CD14-positive monocyte (primary cell): ENCODE data around the gene MYH3. TPM values are rescaled to one million over a fixed set of nuclear protein-coding genes. Genes with fewer than 3 reads are reported as not detected.

Experiments used
- DNase-seq, 3 donors: peaks; one replicate each; pipeline ENCODE4 v3.0.0-alpha.2; 2011 to 2022
- H2AFZ ChIP-seq: 2 replicates; pipeline ENCODE4 v1.6.0; 2012; ENCODE audit warnings: mild to moderate bottlenecking, low read depth, low read length, inconsistent platforms; ENCODE audit not compliant: insufficient read depth, poor library complexity, severe bottlenecking
- H3K27ac ChIP-seq, 2 donors: 1 replicate in 1 of 2; 2 replicates in 1 of 2; pipeline ENCODE4 v1.5.1; 2012 to 2013; ENCODE audit warnings: low read length in 2 of 2, control low read depth in 1 of 2, inconsistent platforms in 1 of 2, low read depth in 1 of 2, mild to moderate bottlenecking in 1 of 2
- H3K27me3 ChIP-seq, 2 donors: one replicate each; pipeline versions ENCODE4 v1.6.0 to v1.6.1; 2011 to 2013; ENCODE audit warnings: low read length in 2 of 2; ENCODE audit not compliant: control insufficient read depth in 2 of 2, insufficient read depth in 2 of 2
- H3K36me3 ChIP-seq, 2 donors: replicated peaks in 1 of 2; 1 replicate in 1 of 2; 2 replicates in 1 of 2; pipeline versions ENCODE4 v1.5.1 to v1.6.1; 2012 to 2013; ENCODE audit warnings: low read length in 2 of 2, control low read depth in 1 of 2, inconsistent platforms in 1 of 2, mild to moderate bottlenecking in 1 of 2; ENCODE audit not compliant: insufficient read depth in 2 of 2, control insufficient read depth in 1 of 2
- H3K4me1 ChIP-seq, 2 donors: 1 replicate in 1 of 2; 2 replicates in 1 of 2; pipeline versions ENCODE4 v1.5.1 to v1.6.1; 2012 to 2013; ENCODE audit warnings: low read length in 2 of 2, control low read depth in 1 of 2, inconsistent platforms in 1 of 2, mild to moderate bottlenecking in 1 of 2, moderate library complexity in 1 of 2; ENCODE audit not compliant: insufficient read depth in 2 of 2, control insufficient read depth in 1 of 2
- H3K4me2 ChIP-seq: replicated peaks from 2 replicates; pipeline ENCODE3; 2012; ENCODE audit warnings: low read length, moderate library complexity, mild to moderate bottlenecking; ENCODE audit not compliant: poor library complexity, severe bottlenecking; ENCODE audit errors: extremely low read depth
- H3K4me3 ChIP-seq, 3 experiments: fragments of 200-600 bp in 1 of 3; sonication (generic) in 1 of 3; replicated peaks in 1 of 3; 1 replicate in 2 of 3; 2 replicates in 1 of 3; pipeline ENCODE4 v1.5.1; 2011 to 2013; ENCODE audit warnings: low read length in 3 of 3, mild to moderate bottlenecking in 3 of 3, control low read depth in 2 of 3, low read depth in 2 of 3, inconsistent platforms in 1 of 3, moderate library complexity in 1 of 3
- H3K79me2 ChIP-seq: 2 replicates; pipeline ENCODE4 v1.6.0; 2012; ENCODE audit warnings: mild to moderate bottlenecking, control low read depth, inconsistent platforms, low read length, moderate library complexity; ENCODE audit not compliant: insufficient read depth
- H3K9ac ChIP-seq: 2 replicates; pipeline ENCODE4 v1.6.0; 2017; ENCODE audit warnings: low read length, mild to moderate bottlenecking; ENCODE audit not compliant: insufficient read depth, poor library complexity, severe bottlenecking
- H3K9me3 ChIP-seq, 2 donors: replicated peaks in 1 of 2; 1 replicate in 1 of 2; 2 replicates in 1 of 2; pipeline versions ENCODE4 v1.5.1 to v1.6.1; 2012 to 2013; ENCODE audit warnings: low read length in 2 of 2, control low read depth in 1 of 2; ENCODE audit not compliant: control insufficient read depth in 1 of 2, insufficient read depth in 1 of 2
- H4K20me1 ChIP-seq: 2 replicates; pipeline ENCODE4 v1.6.0; 2012; ENCODE audit warnings: mild to moderate bottlenecking, low read length, control low read depth, moderate library complexity; ENCODE audit not compliant: insufficient read depth
- H3K27ac Mint-ChIP-seq, 7 donors: one replicate each; pipeline ENCODE4 v1.8.0; 2020; ENCODE audit warnings: mild to moderate bottlenecking in 7 of 7, mixed read lengths in 7 of 7, moderate library complexity in 6 of 7, inconsistent platforms in 2 of 7
- H3K27me3 Mint-ChIP-seq, 3 donors: one replicate each; pipeline ENCODE4 v1.8.0; 2021 to 2022; ENCODE audit warnings: low read depth in 3 of 3, mild to moderate bottlenecking in 3 of 3, mixed read lengths in 3 of 3, moderate library complexity in 3 of 3, inconsistent platforms in 1 of 3
- H3K36me3 Mint-ChIP-seq, 2 donors: one replicate each; pipeline ENCODE4 v1.8.0; 2020; ENCODE audit warnings: mixed read lengths in 2 of 2, inconsistent platforms in 1 of 2, mild to moderate bottlenecking in 1 of 2
- H3K4me1 Mint-ChIP-seq: one replicate; pipeline ENCODE4 v1.8.0; 2020; ENCODE audit warnings: mild to moderate bottlenecking, mixed read lengths
- H3K4me3 Mint-ChIP-seq, 2 donors: one replicate each; pipeline ENCODE4 v1.8.0; 2020; ENCODE audit warnings: mild to moderate bottlenecking in 2 of 2, mixed read lengths in 2 of 2, moderate library complexity in 1 of 2
- H3K9me3 Mint-ChIP-seq, 7 donors: one replicate each; pipeline ENCODE4 v1.8.0; 2020 to 2022; ENCODE audit warnings: mixed read lengths in 7 of 7, mild to moderate bottlenecking in 6 of 7, moderate library complexity in 6 of 7, inconsistent platforms in 2 of 7
- WGBS: methylation state at CpG from one replicate; pipeline ENCODE4 v1.1.5; 2013; ENCODE audit warnings: missing lambda C conversion rate; ENCODE audit not compliant: insufficient coverage; 5-methylcytosine and 5-hydroxymethylcytosine counted together
- intact Hi-C, 2 donors: fragments of 100-400 bp; cut with micrococcal nuclease; formaldehyde crosslinking; loops; one replicate each; pipeline versions ENCODE4 v1.15.0 to v1.15.1; 2023
- polyA plus RNA-seq, 3 donors: library from polyadenylated mRNA; depleted of rRNA in 1 of 3; unstranded in 2 of 3; stranded (reverse) in 1 of 3; fragments of 300-500 nt in 2 of 3; fragments of >200 nt in 1 of 3; fragmentation: Illumina TruSeq in 2 of 3; gene quantifications; 1 replicate in 2 of 3; 2 replicates in 1 of 3; pipeline ENCODE4 v1.2.3, GENCODE V29; 2012 to 2021
- TF ChIP-seq, protein P1 (sequence below): fragments of 200-600 bp; IDR thresholded peaks from one replicate; pipeline ENCODE4 v1.8.0; 2022; ENCODE audit warnings: antibody characterized with exemption, mild to moderate bottlenecking

Gene MYH3
- polyA plus RNA-seq, 3 donors: 0.13 to 5.7 TPM; not detected in 1

DNA sequence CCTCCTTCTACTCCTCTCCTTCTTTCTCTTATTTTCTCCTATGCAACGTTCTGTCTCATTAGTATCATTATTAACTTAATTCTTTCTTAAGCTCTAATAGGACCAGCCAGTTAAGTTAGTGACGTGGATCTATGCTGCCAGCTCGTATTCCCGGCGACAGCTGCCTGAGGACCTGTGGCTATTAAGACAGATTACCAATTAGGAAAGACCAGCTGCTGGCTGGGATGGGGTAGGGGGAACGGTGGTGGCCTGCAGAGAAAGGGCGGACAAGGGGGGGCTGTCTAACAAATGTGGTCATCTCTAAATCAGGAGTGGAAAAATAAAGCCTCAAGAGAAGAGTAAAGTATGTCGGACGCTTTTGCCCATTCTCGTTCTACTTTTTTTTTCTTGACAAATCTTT is 770 bp upstream of the MYH3 start:
- TF ChIP-seq, protein P1, sequence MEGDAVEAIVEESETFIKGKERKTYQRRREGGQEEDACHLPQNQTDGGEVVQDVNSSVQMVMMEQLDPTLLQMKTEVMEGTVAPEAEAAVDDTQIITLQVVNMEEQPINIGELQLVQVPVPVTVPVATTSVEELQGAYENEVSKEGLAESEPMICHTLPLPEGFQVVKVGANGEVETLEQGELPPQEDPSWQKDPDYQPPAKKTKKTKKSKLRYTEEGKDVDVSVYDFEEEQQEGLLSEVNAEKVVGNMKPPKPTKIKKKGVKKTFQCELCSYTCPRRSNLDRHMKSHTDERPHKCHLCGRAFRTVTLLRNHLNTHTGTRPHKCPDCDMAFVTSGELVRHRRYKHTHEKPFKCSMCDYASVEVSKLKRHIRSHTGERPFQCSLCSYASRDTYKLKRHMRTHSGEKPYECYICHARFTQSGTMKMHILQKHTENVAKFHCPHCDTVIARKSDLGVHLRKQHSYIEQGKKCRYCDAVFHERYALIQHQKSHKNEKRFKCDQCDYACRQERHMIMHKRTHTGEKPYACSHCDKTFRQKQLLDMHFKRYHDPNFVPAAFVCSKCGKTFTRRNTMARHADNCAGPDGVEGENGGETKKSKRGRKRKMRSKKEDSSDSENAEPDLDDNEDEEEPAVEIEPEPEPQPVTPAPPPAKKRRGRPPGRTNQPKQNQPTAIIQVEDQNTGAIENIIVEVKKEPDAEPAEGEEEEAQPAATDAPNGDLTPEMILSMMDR: no peak
- peaks cover 0 to 1% (median 0%) of the 10 kb centered on the region in 7 donors for H3K9me3 Mint-ChIP-seq

GRCh38 chr17:10653987-10654386 is 3.1 kb downstream of the MYH3 start:
- Histone ChIP-seq H3K79me2 (no peaks in the 10 kb centered on the region), H3K9me3 (no peaks in the 10 kb centered on the region), H3K36me3 (no peaks in the 10 kb centered on the region), H3K4me1 (peaks cover 0 to 6% of the 10 kb centered on the region in 2 donors), H3K9ac (no peak overlapping the region), H3K4me2 (no peak overlapping the region), H3K27me3 (no peaks in the 10 kb centered on the region), H2AFZ (no peak overlapping the region), H4K20me1 (no peaks in the 10 kb centered on the region), H3K4me3 (no peak overlapping the region), H3K27ac (no peak overlapping the region)
- Mint-ChIP-seq H3K4me3 (no peak overlapping the region), H3K27me3 (peaks cover 1 to 2% (median 1%) of the 10 kb centered on the region in 3 donors), H3K36me3 (no peaks in the 10 kb centered on the region), H3K4me1 (peaks cover 15% of the 10 kb centered on the region), H3K27ac (no peak overlapping the region), H3K9me3 (peaks cover 0 to 1% (median 0%) of the 10 kb centered on the region in 7 donors)
- DNase-seq: no peak
- intact Hi-C loops: no loop called here
- WGBS: 89% methylated on average over 5 of the region's 5 CpGs
- TF ChIP-seq, protein P1: no peak

More for the DNA sequence above, 770 bp upstream of the MYH3 start:
- peaks cover 0 to 2% (median 1%) of the 10 kb centered on the region in 3 donors for H3K27me3 Mint-ChIP-seq
- H3K4me3 Mint-ChIP-seq: no peak overlapping the region
- Histone ChIP-seq H3K27me3 (no peaks in the 10 kb centered on the region), H3K4me3 (no peak overlapping the region), H3K9me3 (no peaks in the 10 kb centered on the region), H3K79me2 (no peaks in the 10 kb centered on the region), H4K20me1 (no peaks in the 10 kb centered on the region), H3K4me1 (peaks cover 0 to 4% of the 10 kb centered on the region in 2 donors), H3K27ac (no peak overlapping the region), H2AFZ (no peak overlapping the region), H3K4me2 (no peak overlapping the region), H3K36me3 (no peaks in the 10 kb centered on the region), H3K9ac (no peak overlapping the region)
- peak overlapping the region in 1 of 7 donors; percentile 43 for H3K27ac Mint-ChIP-seq
- H3K4me1 Mint-ChIP-seq: peaks cover 12% of the 10 kb centered on the region
- no peak for DNase-seq
- WGBS: 88% methylated on average over 6 of the region's 10 CpGs
- intact Hi-C loops: no loop called here
- peaks cover 3 to 7% of the 10 kb centered on the region in 2 donors for H3K36me3 Mint-ChIP-seq
